ENCODE results near the gene LRRC37B. TPM values are rescaled to one million over a fixed set of nuclear protein-coding genes. Genes with fewer than 3 reads are reported as not detected.
"Not testable (repeated sequence)": the region's sequence is repeated elsewhere in the genome, so short reads cannot be mapped to it uniquely, and the experiment has no call there.

LRRC37B gene
- total RNA-seq, 3 donors from 2014 or later (not counting 1 experiment from before 2014, with no cell fraction given): 46.6 to 64.8 (median 57.1) TPM

DNA sequence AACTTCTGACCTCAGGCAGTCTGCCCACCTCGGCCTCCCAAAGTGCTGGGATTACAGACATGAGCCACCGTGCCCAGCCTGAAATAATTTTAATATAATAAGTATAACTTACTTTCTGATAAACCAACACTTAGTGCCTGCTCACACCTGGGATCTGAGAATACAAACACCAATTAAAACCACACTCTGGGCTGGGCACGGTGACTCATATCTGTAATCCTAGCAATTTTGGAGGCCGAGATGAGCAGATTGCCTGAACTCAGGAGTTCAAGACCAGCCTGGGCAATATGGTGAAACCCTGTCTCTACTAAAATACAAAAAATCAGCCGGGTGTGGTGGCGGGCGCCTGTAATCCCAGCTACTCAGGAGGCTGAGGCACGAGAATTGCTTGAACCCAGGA is 15.4 kb upstream of the LRRC37B start:
- peaks cover 70% of the 10 kb centered on the region for H3K36me3 ChIP-seq (ENCODE audit: control insufficient read depth, insufficient read depth, low read length)
- H3K9me3 Mint-ChIP-seq; H3K4me3 ChIP-seq (ENCODE audit: low read length); H3K27me3 ChIP-seq (ENCODE audit: control insufficient read depth, insufficient read depth, low read length); H3K27ac ChIP-seq (ENCODE audit: low read length); H3K4me3 Mint-ChIP-seq; H3K27ac Mint-ChIP-seq; DNase-seq; H3K27me3 Mint-ChIP-seq (ENCODE audit: low read depth in 2 of 2); intact Hi-C loops (cut with micrococcal nuclease); ATAC-seq; H3K4me1 Mint-ChIP-seq; H3K4me1 ChIP-seq (ENCODE audit: control insufficient read depth, insufficient read depth, low read length); H3K9me3 ChIP-seq (ENCODE audit: control insufficient read depth, insufficient read depth, low read length); H3K36me3 Mint-ChIP-seq: not testable (repeated sequence)
- WGBS (ENCODE audit: insufficient coverage): 93% methylated on average over 4 of the region's 8 CpGs

DNA sequence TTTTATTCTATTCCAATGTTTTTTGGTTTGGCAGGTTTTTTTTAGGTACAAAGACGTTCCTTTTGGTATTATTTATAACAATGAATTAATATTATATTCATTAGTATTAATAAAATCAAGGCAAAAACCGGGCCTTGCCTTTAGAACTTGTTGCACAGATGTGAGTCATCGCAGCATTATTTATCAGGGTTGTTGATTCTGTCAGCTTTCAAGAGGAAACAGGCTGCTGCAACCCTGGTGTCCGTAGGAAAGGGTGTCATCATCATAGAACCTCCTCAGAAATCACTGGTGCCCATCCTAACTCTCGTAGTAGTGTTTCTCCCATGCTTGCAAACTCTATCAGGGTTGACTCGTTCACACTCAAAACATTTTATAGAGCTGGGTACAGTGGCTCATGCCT is 10.2 kb upstream of the LRRC37B start:
- ATAC-seq: no peak
- intact Hi-C loops (cut with micrococcal nuclease): no loop called here
- Histone ChIP-seq H3K36me3 (ENCODE audit: control insufficient read depth, insufficient read depth, low read length) (peaks cover 64% of the 10 kb centered on the region), H3K27me3 (ENCODE audit: control insufficient read depth, insufficient read depth, low read length) (no peaks in the 10 kb centered on the region), H3K4me3 (ENCODE audit: low read length) (no peak overlapping the region), H3K27ac (ENCODE audit: low read length) (no peak overlapping the region), H3K4me1 (ENCODE audit: control insufficient read depth, insufficient read depth, low read length) (no peaks in the 10 kb centered on the region), H3K9me3 (ENCODE audit: control insufficient read depth, insufficient read depth, low read length) (no peaks in the 10 kb centered on the region)
- Mint-ChIP-seq H3K4me3 (no peak overlapping the region), H3K27ac (no peak overlapping the region), H3K9me3 (no peaks in the 10 kb centered on the region), H3K36me3 (no peaks in the 10 kb centered on the region), H3K27me3 (ENCODE audit: low read depth in 2 of 2) (no peaks in the 10 kb centered on the region), H3K4me1 (no peaks in the 10 kb centered on the region)
- WGBS (ENCODE audit: insufficient coverage): 100% methylated on average over 5 of the region's 6 CpGs
- TF ChIP-seq, protein P1, sequence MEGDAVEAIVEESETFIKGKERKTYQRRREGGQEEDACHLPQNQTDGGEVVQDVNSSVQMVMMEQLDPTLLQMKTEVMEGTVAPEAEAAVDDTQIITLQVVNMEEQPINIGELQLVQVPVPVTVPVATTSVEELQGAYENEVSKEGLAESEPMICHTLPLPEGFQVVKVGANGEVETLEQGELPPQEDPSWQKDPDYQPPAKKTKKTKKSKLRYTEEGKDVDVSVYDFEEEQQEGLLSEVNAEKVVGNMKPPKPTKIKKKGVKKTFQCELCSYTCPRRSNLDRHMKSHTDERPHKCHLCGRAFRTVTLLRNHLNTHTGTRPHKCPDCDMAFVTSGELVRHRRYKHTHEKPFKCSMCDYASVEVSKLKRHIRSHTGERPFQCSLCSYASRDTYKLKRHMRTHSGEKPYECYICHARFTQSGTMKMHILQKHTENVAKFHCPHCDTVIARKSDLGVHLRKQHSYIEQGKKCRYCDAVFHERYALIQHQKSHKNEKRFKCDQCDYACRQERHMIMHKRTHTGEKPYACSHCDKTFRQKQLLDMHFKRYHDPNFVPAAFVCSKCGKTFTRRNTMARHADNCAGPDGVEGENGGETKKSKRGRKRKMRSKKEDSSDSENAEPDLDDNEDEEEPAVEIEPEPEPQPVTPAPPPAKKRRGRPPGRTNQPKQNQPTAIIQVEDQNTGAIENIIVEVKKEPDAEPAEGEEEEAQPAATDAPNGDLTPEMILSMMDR (IDR thresholded peaks at IDR 0.05): no peak
- DNase-seq: no peak

DNA sequence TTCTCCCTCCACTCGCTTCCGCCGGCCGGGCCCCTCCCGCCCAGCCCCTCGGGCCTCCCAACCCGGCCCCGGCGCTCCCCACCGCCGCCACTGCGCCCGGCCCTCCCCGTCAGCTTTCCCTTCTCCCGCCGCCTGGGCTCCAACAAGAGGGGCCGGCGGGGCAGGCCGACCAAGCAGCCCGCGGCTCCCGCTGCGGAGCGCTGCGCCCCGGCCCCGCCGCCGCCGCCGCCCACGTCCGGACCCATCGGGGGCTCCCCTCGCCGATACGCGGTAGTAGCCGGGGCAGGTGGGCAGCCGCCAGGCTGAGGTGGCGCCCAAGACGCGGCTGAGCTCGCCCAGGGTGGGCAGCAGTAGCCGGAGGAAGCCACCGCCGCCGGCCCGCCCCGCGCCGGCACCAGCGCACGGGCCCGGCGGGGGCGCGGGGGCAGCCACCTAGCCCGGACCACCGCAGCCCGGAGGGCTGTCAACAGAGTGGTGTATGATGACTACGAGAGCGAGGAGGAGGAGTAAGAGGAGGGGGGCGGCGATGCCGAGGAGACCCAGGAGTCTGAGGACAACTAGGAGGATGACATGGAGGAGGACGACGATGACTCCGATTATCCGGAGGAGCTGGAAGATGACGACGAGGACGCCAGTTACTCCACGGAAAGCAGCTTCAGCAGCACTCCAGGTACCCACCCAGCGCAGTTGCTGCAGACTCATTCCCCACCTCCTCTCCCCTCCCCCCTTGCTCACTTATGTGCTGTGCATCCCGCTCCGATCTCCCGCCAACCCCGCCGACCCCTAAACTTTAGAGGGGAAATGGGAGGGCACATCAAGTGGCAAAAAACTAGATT is 498 bp downstream of the LRRC37B start:
- H3K9me3 ChIP-seq (ENCODE audit: control insufficient read depth, insufficient read depth, low read length): no peaks in the 10 kb centered on the region
- peaks cover 34% of the 10 kb centered on the region for H3K4me1 ChIP-seq (ENCODE audit: control insufficient read depth, insufficient read depth, low read length)
- H3K36me3 Mint-ChIP-seq: no peaks in the 10 kb centered on the region
- H3K36me3 ChIP-seq (ENCODE audit: control insufficient read depth, insufficient read depth, low read length): no peaks in the 10 kb centered on the region
- WGBS (ENCODE audit: insufficient coverage): under 1% methylated on average over 80 of the region's 80 CpGs
- ATAC-seq (peak; percentile 57 to 67 (median 59)), DNase-seq (peak; percentile 44 to 64)
- peak overlapping the region; percentile 80 for H3K4me3 ChIP-seq (ENCODE audit: low read length)
- intact Hi-C loops (cut with micrococcal nuclease): loop anchor here (1.0 kb wide), 1 partner anchor 132 kb away; no protein-coding TSS in a partner anchor
- TF ChIP-seq, protein P1 (IDR thresholded peaks at IDR 0.05): peak; percentile 5
- H3K27ac ChIP-seq (ENCODE audit: low read length): peak overlapping the region; percentile 61
- H3K4me1 Mint-ChIP-seq: peaks cover 38 to 42% of the 10 kb centered on the region in 2 donors
- H3K4me3 Mint-ChIP-seq: peak overlapping the region; percentile 95
- H3K27me3 Mint-ChIP-seq (ENCODE audit: low read depth in 2 of 2): no peaks in the 10 kb centered on the region
- no peaks in the 10 kb centered on the region for H3K27me3 ChIP-seq (ENCODE audit: control insufficient read depth, insufficient read depth, low read length)
- no peaks in the 10 kb centered on the region for H3K9me3 Mint-ChIP-seq
- H3K27ac Mint-ChIP-seq: peak overlapping the region; percentile 89 to 91

DNA sequence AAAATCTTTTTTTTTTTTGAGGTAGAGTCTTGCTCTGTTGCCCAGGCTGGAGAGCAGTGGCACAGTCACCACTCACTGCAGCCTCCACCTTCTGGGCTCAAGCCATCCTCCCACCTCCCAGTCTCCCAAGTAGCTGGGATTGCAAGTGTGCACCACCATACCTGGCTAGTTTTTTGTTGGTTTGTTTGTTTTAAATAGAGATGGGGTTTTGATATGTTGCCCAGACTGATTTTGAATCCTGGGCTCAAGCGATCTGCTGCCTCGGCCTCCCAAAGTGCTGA is 2.0 kb downstream of the LRRC37B start:
- DNase-seq: no peak
- intact Hi-C loops (cut with micrococcal nuclease): no loop called here
- WGBS (ENCODE audit: insufficient coverage): 100% methylated on average over 2 of the region's 2 CpGs
- H3K27me3 Mint-ChIP-seq (ENCODE audit: low read depth in 2 of 2): no peaks in the 10 kb centered on the region
- TF ChIP-seq, protein P1 (IDR thresholded peaks at IDR 0.05): no peak
- H3K27ac ChIP-seq (ENCODE audit: low read length): no peak overlapping the region
- no peaks in the 10 kb centered on the region for H3K36me3 Mint-ChIP-seq
- no peaks in the 10 kb centered on the region for H3K9me3 ChIP-seq (ENCODE audit: control insufficient read depth, insufficient read depth, low read length)
- peak overlapping the region; percentile 89 to 91 for H3K27ac Mint-ChIP-seq
- H3K27me3 ChIP-seq (ENCODE audit: control insufficient read depth, insufficient read depth, low read length): no peaks in the 10 kb centered on the region
- H3K4me1 ChIP-seq (ENCODE audit: control insufficient read depth, insufficient read depth, low read length): peaks cover 34% of the 10 kb centered on the region
- peak overlapping the region; percentile 95 for H3K4me3 Mint-ChIP-seq
- H3K4me3 ChIP-seq (ENCODE audit: low read length): no peak overlapping the region
- no peak for ATAC-seq
- H3K36me3 ChIP-seq (ENCODE audit: control insufficient read depth, insufficient read depth, low read length): no peaks in the 10 kb centered on the region
- H3K4me1 Mint-ChIP-seq: peaks cover 47 to 51% of the 10 kb centered on the region in 2 donors
- no peaks in the 10 kb centered on the region for H3K9me3 Mint-ChIP-seq
